H1 (cell line): ENCODE data around the gene PAK5. TPM values are rescaled to one million over a fixed set of nuclear protein-coding genes. Genes with fewer than 3 reads are reported as not detected.

Experiments
- ATF2 ChIP-seq: IDR thresholded peaks from 2 replicates; pipeline ENCODE4 v1.6.1; 2012; ENCODE audit warnings: low read length, inconsistent platforms
- CHD1 ChIP-seq: IDR thresholded peaks from 2 replicates; pipeline ENCODE4 v1.6.1; 2012; ENCODE audit warnings: low read depth, low read length, improper control_type of control experiment
- CTCF ChIP-seq, 3 experiments: IDR thresholded peaks; 1 replicate in 2 of 3; 2 replicates in 1 of 3; pipeline versions ENCODE4 v1.5.1 to v1.6.1; 2011; ENCODE audit warnings: low read length in 3 of 3, mild to moderate bottlenecking in 3 of 3, inconsistent platforms in 2 of 3, low read depth in 1 of 3, moderate library complexity in 1 of 3; ENCODE audit not compliant: insufficient read depth in 1 of 3; ENCODE audit errors: control extremely low read depth in 1 of 3
- E2F6 ChIP-seq: IDR thresholded peaks from 2 replicates; pipeline ENCODE4 v1.6.1; 2012; ENCODE audit warnings: inconsistent platforms
- HDAC2 ChIP-seq, 2 experiments: fragments of 300-600 bp in 1 of 2; sonication (generic) in 1 of 2; IDR thresholded peaks; 2 replicates each; pipeline ENCODE4 v1.6.1; 2011 to 2012; ENCODE audit warnings: low read depth in 2 of 2, low read length in 2 of 2, mild to moderate bottlenecking in 2 of 2, moderate library complexity in 2 of 2, borderline replicate concordance in 1 of 2, inconsistent platforms in 1 of 2
- JUN ChIP-seq: IDR thresholded peaks from 2 replicates; pipeline ENCODE4 v1.6.1; 2011; ENCODE audit warnings: low read depth, mild to moderate bottlenecking, improper control_type of control experiment, low read length
- KDM4A ChIP-seq: IDR thresholded peaks from one replicate; pipeline ENCODE4 v1.7.1; 2012; ENCODE audit warnings: low read depth, mild to moderate bottlenecking, moderate library complexity, low read length, inconsistent platforms; ENCODE audit not compliant: severe bottlenecking
- RXRA ChIP-seq: IDR thresholded peaks from 2 replicates; pipeline ENCODE4 v1.6.1; 2011; ENCODE audit warnings: low read depth, mild to moderate bottlenecking, low read length, moderate library complexity; ENCODE audit not compliant: insufficient read depth
- SIN3A ChIP-seq, 2 experiments: IDR thresholded peaks in 1 of 2; conservative IDR thresholded peaks in 1 of 2; 2 replicates each; pipeline ENCODE4 v1.6.1; 2011 to 2012; ENCODE audit warnings: low read length in 2 of 2, improper control_type of control experiment in 1 of 2, low read depth in 1 of 2, mild to moderate bottlenecking in 1 of 2
- SP2 ChIP-seq: IDR thresholded peaks from 2 replicates; pipeline ENCODE4 v1.6.1; 2012; ENCODE audit warnings: mild to moderate bottlenecking, low read length, inconsistent platforms
- SRF ChIP-seq: IDR thresholded peaks from 2 replicates; pipeline ENCODE4 v1.6.1; 2011; ENCODE audit warnings: mild to moderate bottlenecking, low read depth, low read length, moderate library complexity
- SUZ12 ChIP-seq: fragments of 200-600 bp; sonication (generic); IDR thresholded peaks from 2 replicates; pipeline ENCODE4 v1.6.1; 2012; ENCODE audit warnings: mild to moderate bottlenecking, inconsistent platforms, low read length, moderate library complexity, mixed read lengths
- USF2 ChIP-seq: IDR thresholded peaks from 2 replicates; pipeline ENCODE4 v1.6.1; 2011; ENCODE audit warnings: low read length, improper control_type of control experiment
- polyA plus RNA-seq, 7 experiments: library from polyadenylated mRNA; depleted of rRNA in 3 of 7; stranded (reverse) in 5 of 7; unstranded in 2 of 7; fragments of >200 nt in 5 of 7; fragments of 200-250 nt in 2 of 7; gene quantifications; 1 replicate in 5 of 7; 2 replicates in 1 of 7; 4 replicates in 1 of 7; pipeline versions ENCODE4 v1.2.1 to v1.2.3, GENCODE V29; 2011 to 2013; ENCODE audit warnings: missing spikeins in 2 of 7, mixed read lengths in 2 of 7
- total RNA-seq: library from RNA; stranded (reverse); fragmentation: NEBNext Ultra II Directional; extraction: Animal tissue kit (Norgen Biotek cat#: 25700); gene quantifications from 2 replicates; pipeline ENCODE4 v1.2.1, GENCODE V29; 2021

The PAK5 gene
- total and polyA plus RNA-seq, 2 of the 8 experiments (the other 6 are each of a cell fraction or from before 2014, with no cell fraction given), result 0.54 to 0.80 TPM

GRCh38 chr20:9514461-9515213, 324.2 kb downstream of the PAK5 start, which contains the start of gene LAMP5 (continued):
- TF ChIP-seq USF2, result no peak
- TF ChIP-seq ATF2, result no peak
- no peak for TF ChIP-seq CTCF (IDR thresholded peaks at IDR 0.05; ENCODE audit: control extremely low read depth in 1 of 3, insufficient read depth in 1 of 3, low read depth in 1 of 3, low read length in 3 of 3)
- peak; percentile 70 for TF ChIP-seq KDM4A
- TF ChIP-seq HDAC2 (IDR thresholded peaks at IDR 0.05; ENCODE audit: borderline replicate concordance in 1 of 2, low read depth in 2 of 2, low read length in 2 of 2), result peak; percentile 4 to 51; a peak in 1 of 4 replicates
- no peak for TF ChIP-seq RXRA
- TF ChIP-seq CHD1, result no peak
- TF ChIP-seq SIN3A (conservative IDR thresholded peaks at IDR 0.05 in 1 of 2, IDR thresholded peaks at IDR 0.05 in 1 of 2; ENCODE audit: low read depth in 1 of 2, low read length in 2 of 2), result peak; percentile 87 to 95; a peak in 3 of 4 replicates
- TF ChIP-seq SP2, result no peak
- no peak for TF ChIP-seq JUN
- no peak for TF ChIP-seq E2F6
- TF ChIP-seq SUZ12, result peak; percentile 57
- TF ChIP-seq SRF, result no peak
